Keratinocyte (primary cell): ENCODE data around the gene SELENON. TPM values are rescaled to one million over a fixed set of nuclear protein-coding genes. Genes with fewer than 3 reads are reported as not detected.

ENCODE experiments used
- DNase-seq: peaks from one replicate; pipeline ENCODE4 v3.0.0-alpha.2; 2011; ENCODE audit warnings: low read depth, missing footprints, low spot score
- FAIRE-seq: peaks from 2 replicates; lab custom pipeline; 2011; peaks lifted over from hg19 to GRCh38; lab: Jason Lieb, UNC
- H2AFZ ChIP-seq: 2 replicates; pipeline ENCODE4 v1.6.0; 2012; ENCODE audit warnings: low read length, control low read depth, inconsistent platforms; ENCODE audit not compliant: control insufficient read depth
- H3K27ac ChIP-seq: 2 replicates; pipeline ENCODE4 v1.5.1; 2011; ENCODE audit warnings: low read length; ENCODE audit not compliant: control insufficient read depth, insufficient read depth
- H3K27me3 ChIP-seq: 3 replicates; pipeline ENCODE4 v1.6.0; 2011; ENCODE audit warnings: low read length; ENCODE audit not compliant: control insufficient read depth, insufficient read depth; ENCODE audit errors: extremely low read depth
- H3K36me3 ChIP-seq, 2 experiments: 2 replicates in 1 of 2; 3 replicates in 1 of 2; pipeline ENCODE4 v1.5.1; 2011; ENCODE audit warnings: low read length in 2 of 2, mild to moderate bottlenecking in 1 of 2; ENCODE audit not compliant: control insufficient read depth in 2 of 2, insufficient read depth in 2 of 2; ENCODE audit errors: extremely low read depth in 1 of 2
- H3K4me1 ChIP-seq: 3 replicates; pipeline ENCODE4 v1.5.1; 2011; ENCODE audit warnings: low read length; ENCODE audit not compliant: control insufficient read depth, insufficient read depth; ENCODE audit errors: extremely low read depth
- H3K4me2 ChIP-seq: 3 replicates; pipeline ENCODE4 v1.6.0; 2011; ENCODE audit warnings: low read depth, low read length; ENCODE audit not compliant: control insufficient read depth, insufficient read depth; ENCODE audit errors: extremely low read depth
- H3K4me3 ChIP-seq, 3 experiments: fragments of 200-600 bp in 1 of 3; sonication (generic) in 1 of 3; 2 replicates in 2 of 3; 3 replicates in 1 of 3; pipeline ENCODE4 v1.5.1; 2011 to 2016; ENCODE audit warnings: low read length in 3 of 3, mild to moderate bottlenecking in 3 of 3, control low read depth in 2 of 3, inconsistent platforms in 1 of 3, low read depth in 1 of 3, mixed read lengths in 1 of 3, mixed run types in 1 of 3, moderate library complexity in 1 of 3; ENCODE audit not compliant: control insufficient read depth in 2 of 3, insufficient read depth in 2 of 3; ENCODE audit errors: extremely low read depth in 1 of 3
- H3K79me2 ChIP-seq: 2 replicates; pipeline ENCODE4 v1.6.0; 2012; ENCODE audit warnings: low read length; ENCODE audit not compliant: control insufficient read depth, insufficient read depth
- H3K9ac ChIP-seq: 3 replicates; pipeline ENCODE4 v1.6.0; 2011; ENCODE audit warnings: low read length; ENCODE audit not compliant: control insufficient read depth, insufficient read depth; ENCODE audit errors: extremely low read depth
- H3K9me1 ChIP-seq: 3 replicates; pipeline ENCODE4 v1.6.0; 2011; ENCODE audit warnings: low read length; ENCODE audit not compliant: control insufficient read depth, insufficient read depth; ENCODE audit errors: extremely low read depth
- H3K9me3 ChIP-seq: 2 replicates; pipeline ENCODE4 v1.5.1; 2012; ENCODE audit warnings: low read depth, low read length; ENCODE audit not compliant: control insufficient read depth
- H4K20me1 ChIP-seq: 3 replicates; pipeline ENCODE4 v1.6.0; 2011; ENCODE audit warnings: low read length; ENCODE audit not compliant: control insufficient read depth, insufficient read depth; ENCODE audit errors: extremely low read depth
- EZH2 ChIP-seq: IDR thresholded peaks from one replicate; pipeline ENCODE4 v1.6.1; 2012; ENCODE audit warnings: inconsistent platforms, mild to moderate bottlenecking, low read length, moderate library complexity
- dilution Hi-C: fragments of 300-500 bp; cut with MboI; formaldehyde crosslinking; loops from one replicate; pipeline ENCODE4 v1.7.0; 2020; ENCODE audit warnings: low sequenced_read_pairs; ENCODE audit not compliant: extremely low pct_ligation_motif_present
- polyA plus RNA-seq, 5 experiments: library from polyadenylated mRNA; depleted of rRNA in 3 of 5; stranded (reverse) in 3 of 5; stranded (forward) in 1 of 5; unstranded in 1 of 5; fragments of >200 nt; gene quantifications; 1 replicate in 1 of 5; 2 replicates in 3 of 5; 3 replicates in 1 of 5; pipeline versions ENCODE4 v1.2.1 to v1.2.3, GENCODE V29; 2011 to 2012; ENCODE audit warnings: missing spikeins in 2 of 5, low read depth in 1 of 5, low replicate concordance in 1 of 5
- TF ChIP-seq, protein P1 (sequence below), 3 experiments: IDR thresholded peaks in 1 of 3; conservative IDR thresholded peaks in 1 of 3; optimal IDR thresholded peaks in 1 of 3; 2 replicates in 2 of 3; 3 replicates in 1 of 3; pipeline versions ENCODE3 to v1.5.1; 2011; ENCODE audit warnings: low read length in 3 of 3, mild to moderate bottlenecking in 3 of 3, moderate library complexity in 2 of 3, control low read depth in 1 of 3, inconsistent platforms in 1 of 3; ENCODE audit not compliant: insufficient read depth in 2 of 3; ENCODE audit errors: extremely low read depth in 1 of 3

Gene SELENON
- polyA plus RNA-seq, 1 donor (not counting 4 experiments of a cell fraction or from before 2014, with no cell fraction given) = 15.4 TPM

GRCh38 chr1:25779388-25779787, 20.6 kb upstream of the SELENON start:
- H4K20me1 ChIP-seq = no peaks in the 10 kb centered on the region
- dilution Hi-C loops = no loop called here
- H3K4me3 ChIP-seq = no peak overlapping the region
- H3K9ac ChIP-seq = no peak overlapping the region
- H3K27ac ChIP-seq = no peak overlapping the region
- FAIRE-seq (no peak), DNase-seq (no peak)
- no peaks in the 10 kb centered on the region for H3K4me1 ChIP-seq
- no peak for TF ChIP-seq EZH2
- TF ChIP-seq, protein P1, sequence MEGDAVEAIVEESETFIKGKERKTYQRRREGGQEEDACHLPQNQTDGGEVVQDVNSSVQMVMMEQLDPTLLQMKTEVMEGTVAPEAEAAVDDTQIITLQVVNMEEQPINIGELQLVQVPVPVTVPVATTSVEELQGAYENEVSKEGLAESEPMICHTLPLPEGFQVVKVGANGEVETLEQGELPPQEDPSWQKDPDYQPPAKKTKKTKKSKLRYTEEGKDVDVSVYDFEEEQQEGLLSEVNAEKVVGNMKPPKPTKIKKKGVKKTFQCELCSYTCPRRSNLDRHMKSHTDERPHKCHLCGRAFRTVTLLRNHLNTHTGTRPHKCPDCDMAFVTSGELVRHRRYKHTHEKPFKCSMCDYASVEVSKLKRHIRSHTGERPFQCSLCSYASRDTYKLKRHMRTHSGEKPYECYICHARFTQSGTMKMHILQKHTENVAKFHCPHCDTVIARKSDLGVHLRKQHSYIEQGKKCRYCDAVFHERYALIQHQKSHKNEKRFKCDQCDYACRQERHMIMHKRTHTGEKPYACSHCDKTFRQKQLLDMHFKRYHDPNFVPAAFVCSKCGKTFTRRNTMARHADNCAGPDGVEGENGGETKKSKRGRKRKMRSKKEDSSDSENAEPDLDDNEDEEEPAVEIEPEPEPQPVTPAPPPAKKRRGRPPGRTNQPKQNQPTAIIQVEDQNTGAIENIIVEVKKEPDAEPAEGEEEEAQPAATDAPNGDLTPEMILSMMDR (optimal IDR thresholded peaks at IDR 0.05 in 1 of 3, IDR thresholded peaks at IDR 0.05 in 1 of 3, conservative IDR thresholded peaks at IDR 0.05 in 1 of 3; ENCODE audit: extremely low read depth in 1 of 3, insufficient read depth in 2 of 3, low read length in 3 of 3) = no peak
- H3K9me1 ChIP-seq = no peaks in the 10 kb centered on the region
- no peaks in the 10 kb centered on the region for H3K79me2 ChIP-seq
- H3K36me3 ChIP-seq = no peaks in the 10 kb centered on the region
- H3K27me3 ChIP-seq = peaks cover 8% of the 10 kb centered on the region
- H3K4me2 ChIP-seq = no peak overlapping the region
- H2AFZ ChIP-seq = no peak overlapping the region
- H3K9me3 ChIP-seq = no peaks in the 10 kb centered on the region

- dilution Hi-C loops = no loop called here
- Histone ChIP-seq H3K27ac (no peak overlapping the region), H3K4me3 (no peak overlapping the region), H3K4me1 (no peaks in the 10 kb centered on the region), H3K9me3 (no peaks in the 10 kb centered on the region), H3K9ac (no peak overlapping the region), H3K79me2 (no peaks in the 10 kb centered on the region), H3K27me3 (peaks cover 8% of the 10 kb centered on the region), H3K4me2 (no peak overlapping the region), H2AFZ (no peak overlapping the region), H3K36me3 (no peaks in the 10 kb centered on the region), H3K9me1 (no peaks in the 10 kb centered on the region), H4K20me1 (no peaks in the 10 kb centered on the region)
- DNase-seq (no peak), FAIRE-seq (no peak)
- TF ChIP-seq EZH2 = no peak
- TF ChIP-seq, protein P1 (optimal IDR thresholded peaks at IDR 0.05 in 1 of 3, IDR thresholded peaks at IDR 0.05 in 1 of 3, conservative IDR thresholded peaks at IDR 0.05 in 1 of 3; ENCODE audit: extremely low read depth in 1 of 3, insufficient read depth in 2 of 3, low read length in 3 of 3) = no peak
Observed at GRCh38 chr1:25779894-25780293, 20.1 kb upstream of the SELENON start.
